SK-N-SH (cell line): ENCODE results near the gene AK3. TPM values are rescaled to one million over a fixed set of nuclear protein-coding genes. Genes with fewer than 3 reads are reported as not detected.

ENCODE experiments used
- CTCF ChIA-PET: fragments of 300-600, 350-600 bp; formaldehyde crosslinking; extraction: SDS; loops from one replicate; lab custom pipeline; 2021; lab: Yijun Ruan, JAX
- POLR2A ChIA-PET: fragments of 350-600 bp; sonication (Branson Sonifier 250); formaldehyde crosslinking; extraction: SDS; loops from one replicate; lab custom pipeline; 2020; ENCODE audit warnings: antibody characterized with exemption, inconsistent platforms; lab: Yijun Ruan, JAX
- DNase-seq: peaks from one replicate; pipeline ENCODE4 v3.0.0; 2012
- H2AFZ ChIP-seq: fragments of 200-600 bp; sonication (generic); 2 replicates; pipeline ENCODE4 v1.8.1; 2016; ENCODE audit warnings: antibody characterized with exemption, mild to moderate bottlenecking, low read depth
- H3F3A ChIP-seq: fragments of 200-600 bp; sonication (generic); replicated peaks from 2 replicates; pipeline ENCODE3; 2016; ENCODE audit warnings: antibody characterized with exemption, mild to moderate bottlenecking; ENCODE audit not compliant: insufficient read depth
- H3K27ac ChIP-seq, 2 experiments: fragments of 200-500 bp in 1 of 2; fragments of 200-600 bp in 1 of 2; sonication (Bioruptor generic) in 1 of 2; sonication (generic), shearing (Covaris generic) in 1 of 2; 2 replicates each; pipeline versions ENCODE4 v1.5.1 to v1.6.1; 2014 to 2016; ENCODE audit warnings: low read depth in 2 of 2, inconsistent platforms in 1 of 2, low read length in 1 of 2, mild to moderate bottlenecking in 1 of 2, mixed read lengths in 1 of 2
- H3K27me3 ChIP-seq: fragments of 200-600 bp; sonication (generic), shearing (Covaris generic); 2 replicates; pipeline ENCODE4 v1.6.1; 2016; ENCODE audit warnings: mixed run types; ENCODE audit not compliant: insufficient read depth
- H3K36me3 ChIP-seq, 2 experiments: fragments of 200-500 bp in 1 of 2; fragments of 200-600 bp in 1 of 2; sonication (Bioruptor generic) in 1 of 2; sonication (generic) in 1 of 2; replicated peaks in 1 of 2; 2 replicates each; pipeline versions ENCODE3 to v1.5.1; 2014 to 2016; ENCODE audit warnings: low read length in 1 of 2, mild to moderate bottlenecking in 1 of 2; ENCODE audit not compliant: insufficient read depth in 2 of 2, control insufficient read depth in 1 of 2
- H3K4me1 ChIP-seq, 2 experiments: fragments of 200-500 bp in 1 of 2; fragments of 200-600 bp in 1 of 2; sonication (Bioruptor generic) in 1 of 2; sonication (generic), shearing (Covaris generic) in 1 of 2; 2 replicates each; pipeline versions ENCODE4 v1.5.1 to v1.6.1; 2014 to 2016; ENCODE audit warnings: low read depth in 1 of 2, low read length in 1 of 2, mixed run types in 1 of 2; ENCODE audit not compliant: insufficient read depth in 2 of 2, control insufficient read depth in 1 of 2
- H3K4me2 ChIP-seq: fragments of 200-600 bp; sonication (generic), shearing (Covaris generic); 2 replicates; pipeline ENCODE4 v1.6.1; 2017; ENCODE audit warnings: mixed run types
- H3K4me3 ChIP-seq, 2 experiments: fragments of 200-500 bp in 1 of 2; fragments of 200-600 bp in 1 of 2; sonication (Bioruptor generic) in 1 of 2; sonication (generic), shearing (Covaris generic) in 1 of 2; 2 replicates each; pipeline versions ENCODE4 v1.5.1 to v1.8.1; 2014 to 2016; ENCODE audit warnings: low read depth in 2 of 2, inconsistent platforms in 1 of 2, low read length in 1 of 2, mild to moderate bottlenecking in 1 of 2, mixed read lengths in 1 of 2, moderate library complexity in 1 of 2
- H3K79me2 ChIP-seq: fragments of 200-600 bp; sonication (generic); 2 replicates; pipeline ENCODE4 v1.8.1; 2017; ENCODE audit warnings: mild to moderate bottlenecking; ENCODE audit not compliant: insufficient read depth
- H3K9ac ChIP-seq: fragments of 200-600 bp; sonication (generic); 2 replicates; pipeline ENCODE4 v1.6.1; 2017; ENCODE audit warnings: mixed run types
- H3K9me2 ChIP-seq: fragments of 200-600 bp; sonication (generic); 2 replicates; pipeline ENCODE4 v1.6.1; 2017; ENCODE audit warnings: mixed run types
- H3K9me3 ChIP-seq: fragments of 200-600 bp; sonication (generic); 2 replicates; pipeline ENCODE4 v1.6.1; 2017; ENCODE audit warnings: mixed run types, mild to moderate bottlenecking, moderate library complexity
- H4K20me1 ChIP-seq: fragments of 200-600 bp; sonication (generic); 2 replicates; pipeline ENCODE4 v1.6.1; 2017; ENCODE audit warnings: mild to moderate bottlenecking, mixed run types; ENCODE audit not compliant: insufficient read depth
- ELF1 ChIP-seq: IDR thresholded peaks from 2 replicates; pipeline ENCODE4 v1.4.0; 2012
- EZH2phosphoT487 ChIP-seq: fragments of 200-600 bp; sonication (generic); IDR thresholded peaks from 2 replicates; pipeline ENCODE4 v1.6.1; 2017; ENCODE audit warnings: low read depth, mixed run types, mild to moderate bottlenecking, antibody characterized with exemption, moderate library complexity, borderline replicate concordance
- GABPA ChIP-seq: IDR thresholded peaks from 2 replicates; pipeline ENCODE4 v1.4.0; 2012; ENCODE audit warnings: low read depth, mild to moderate bottlenecking
- GATA2 ChIP-seq: sonication (generic); formaldehyde crosslinking; IDR thresholded peaks from 2 replicates; pipeline ENCODE4 v1.5.0; 2020; ENCODE audit warnings: mild to moderate bottlenecking, missing genetic modification reagents
- IRF3 ChIP-seq: fragments of 150-350 bp; IDR thresholded peaks from 2 replicates; pipeline ENCODE4 v1.6.1; 2016; ENCODE audit warnings: mild to moderate bottlenecking, low read depth, low read length
- JUND ChIP-seq: IDR thresholded peaks from 2 replicates; pipeline ENCODE4 v1.4.0; 2012
- NRF1 ChIP-seq: IDR thresholded peaks from 2 replicates; pipeline ENCODE4 v1.6.1; 2012; ENCODE audit warnings: low read depth, mild to moderate bottlenecking, low read length
- POLR2AphosphoS5 ChIP-seq: IDR thresholded peaks from 2 replicates; pipeline ENCODE4 v1.6.1; 2012; ENCODE audit warnings: low read depth, low read length
- RAD21 ChIP-seq: IDR thresholded peaks from 2 replicates; pipeline ENCODE4 v1.6.1; 2012; ENCODE audit warnings: mild to moderate bottlenecking, low read length
- RCOR1 ChIP-seq: fragments of 150-350 bp; IDR thresholded peaks from 2 replicates; pipeline ENCODE4 v1.6.1; 2017; ENCODE audit warnings: antibody characterized with exemption, low read length
- RXRA ChIP-seq: IDR thresholded peaks from 2 replicates; pipeline ENCODE4 v1.4.0; 2012; ENCODE audit warnings: low read depth, mild to moderate bottlenecking, borderline replicate concordance
- TEAD4 ChIP-seq: IDR thresholded peaks from 2 replicates; pipeline ENCODE4 v1.4.0; 2012; ENCODE audit warnings: mild to moderate bottlenecking, borderline replicate concordance; ENCODE audit not compliant: insufficient read depth
- YY1 ChIP-seq: IDR thresholded peaks from 2 replicates; pipeline ENCODE4 v1.4.0; 2012; ENCODE audit warnings: low read depth, mild to moderate bottlenecking
- WGBS: methylation state at CpG from one replicate; pipeline ENCODE4 v1.1.6; 2017; ENCODE audit warnings: low lambda C conversion rate; 5-methylcytosine and 5-hydroxymethylcytosine counted together
- polyA plus RNA-seq, 3 experiments: library from polyadenylated mRNA; depleted of rRNA; stranded (reverse); fragments of >200 nt; gene quantifications; 2 replicates each; pipeline ENCODE4 v1.2.3, GENCODE V29; 2012
- TF ChIP-seq, protein P1 (sequence below): IDR thresholded peaks from 2 replicates; pipeline ENCODE4 v1.6.1; 2012; ENCODE audit warnings: mild to moderate bottlenecking, low read depth, low read length, moderate library complexity
- TF ChIP-seq, protein P2 (sequence below): fragments of 150-350 bp; IDR thresholded peaks from 2 replicates; pipeline ENCODE4 v1.6.1; 2017; ENCODE audit warnings: antibody characterized with exemption, low read length, low read depth, borderline replicate concordance
- TF ChIP-seq, protein P3 (sequence below): fragments of 200-600 bp; sonication (generic); IDR thresholded peaks from 2 replicates; pipeline ENCODE4 v1.6.1; 2017; ENCODE audit warnings: antibody characterized with exemption, mild to moderate bottlenecking, moderate library complexity
- TF ChIP-seq, protein P4 (sequence below): IDR thresholded peaks from 2 replicates; pipeline ENCODE4 v1.4.0; 2012; ENCODE audit warnings: low read depth, borderline replicate concordance

AK3 gene
- polyA plus RNA-seq, 1 of the 3 experiments (the other 2 are of a cell fraction) = 20.6 TPM

- H3K4me3 ChIP-seq = no peak overlapping the region
- no peaks in the 10 kb centered on the region for H4K20me1 ChIP-seq
- no peak overlapping the region for H2AFZ ChIP-seq
- H3K27me3 ChIP-seq = no peaks in the 10 kb centered on the region
- peaks cover 30 to 34% of the 10 kb centered on the region in 2 experiments for H3K36me3 ChIP-seq
- no peak for TF ChIP-seq GABPA
- TF ChIP-seq, protein P1, sequence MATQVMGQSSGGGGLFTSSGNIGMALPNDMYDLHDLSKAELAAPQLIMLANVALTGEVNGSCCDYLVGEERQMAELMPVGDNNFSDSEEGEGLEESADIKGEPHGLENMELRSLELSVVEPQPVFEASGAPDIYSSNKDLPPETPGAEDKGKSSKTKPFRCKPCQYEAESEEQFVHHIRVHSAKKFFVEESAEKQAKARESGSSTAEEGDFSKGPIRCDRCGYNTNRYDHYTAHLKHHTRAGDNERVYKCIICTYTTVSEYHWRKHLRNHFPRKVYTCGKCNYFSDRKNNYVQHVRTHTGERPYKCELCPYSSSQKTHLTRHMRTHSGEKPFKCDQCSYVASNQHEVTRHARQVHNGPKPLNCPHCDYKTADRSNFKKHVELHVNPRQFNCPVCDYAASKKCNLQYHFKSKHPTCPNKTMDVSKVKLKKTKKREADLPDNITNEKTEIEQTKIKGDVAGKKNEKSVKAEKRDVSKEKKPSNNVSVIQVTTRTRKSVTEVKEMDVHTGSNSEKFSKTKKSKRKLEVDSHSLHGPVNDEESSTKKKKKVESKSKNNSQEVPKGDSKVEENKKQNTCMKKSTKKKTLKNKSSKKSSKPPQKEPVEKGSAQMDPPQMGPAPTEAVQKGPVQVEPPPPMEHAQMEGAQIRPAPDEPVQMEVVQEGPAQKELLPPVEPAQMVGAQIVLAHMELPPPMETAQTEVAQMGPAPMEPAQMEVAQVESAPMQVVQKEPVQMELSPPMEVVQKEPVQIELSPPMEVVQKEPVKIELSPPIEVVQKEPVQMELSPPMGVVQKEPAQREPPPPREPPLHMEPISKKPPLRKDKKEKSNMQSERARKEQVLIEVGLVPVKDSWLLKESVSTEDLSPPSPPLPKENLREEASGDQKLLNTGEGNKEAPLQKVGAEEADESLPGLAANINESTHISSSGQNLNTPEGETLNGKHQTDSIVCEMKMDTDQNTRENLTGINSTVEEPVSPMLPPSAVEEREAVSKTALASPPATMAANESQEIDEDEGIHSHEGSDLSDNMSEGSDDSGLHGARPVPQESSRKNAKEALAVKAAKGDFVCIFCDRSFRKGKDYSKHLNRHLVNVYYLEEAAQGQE = no peak
- TF ChIP-seq IRF3 = no peak
- no peak for TF ChIP-seq EZH2phosphoT487
- TF ChIP-seq RCOR1 = no peak
- no peak for TF ChIP-seq GATA2 (CRISPR knock-in tag)
- no peak for TF ChIP-seq ELF1
- no peak for TF ChIP-seq NRF1
- TF ChIP-seq POLR2AphosphoS5 = no peak
- TF ChIP-seq RXRA = no peak
- TF ChIP-seq, protein P2, sequence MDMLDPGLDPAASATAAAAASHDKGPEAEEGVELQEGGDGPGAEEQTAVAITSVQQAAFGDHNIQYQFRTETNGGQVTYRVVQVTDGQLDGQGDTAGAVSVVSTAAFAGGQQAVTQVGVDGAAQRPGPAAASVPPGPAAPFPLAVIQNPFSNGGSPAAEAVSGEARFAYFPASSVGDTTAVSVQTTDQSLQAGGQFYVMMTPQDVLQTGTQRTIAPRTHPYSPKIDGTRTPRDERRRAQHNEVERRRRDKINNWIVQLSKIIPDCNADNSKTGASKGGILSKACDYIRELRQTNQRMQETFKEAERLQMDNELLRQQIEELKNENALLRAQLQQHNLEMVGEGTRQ = no peak
- TF ChIP-seq JUND = no peak
- DNase-seq = no peak
- H3K4me1 ChIP-seq = no peaks in the 10 kb centered on the region
- 100% methylated on average over 4 of the region's 4 CpGs for WGBS
- CTCF ChIA-PET = no interaction called here
- H3K79me2 ChIP-seq = peaks cover 11% of the 10 kb centered on the region; the same call in 1 of the 2 replicates
- H3K9me3 ChIP-seq = no peaks in the 10 kb centered on the region
- H3K27ac ChIP-seq = no peak overlapping the region
- no peak overlapping the region for H3K4me2 ChIP-seq
- no peaks in the 10 kb centered on the region for H3F3A ChIP-seq
- H3K9ac ChIP-seq = no peak overlapping the region
- H3K9me2 ChIP-seq = no peaks in the 10 kb centered on the region
- POLR2A ChIA-PET = no interaction called here
Measured at GRCh38 chr9:4721736-4722135, 19.3 kb downstream of the AK3 start.

- Histone ChIP-seq H4K20me1 (no peaks in the 10 kb centered on the region), H3K27me3 (no peaks in the 10 kb centered on the region), H3K4me3 (no peak overlapping the region), H3F3A (no peaks in the 10 kb centered on the region), H2AFZ (no peak overlapping the region), H3K9ac (no peak overlapping the region), H3K79me2 (peaks cover 4% of the 10 kb centered on the region; the same call in 1 of the 2 replicates), H3K9me3 (no peaks in the 10 kb centered on the region), H3K9me2 (no peaks in the 10 kb centered on the region), H3K4me1 (no peaks in the 10 kb centered on the region), H3K36me3 (peaks cover 30 to 46% of the 10 kb centered on the region in 2 experiments), H3K27ac (no peak overlapping the region), H3K4me2 (no peak overlapping the region)
- CTCF ChIA-PET = interaction anchor here (0.8 kb wide), 1 partner anchor 12 kb away, joined by 3 read pairs; no protein-coding TSS in a partner anchor
- WGBS = 91% methylated on average over 6 of the region's 6 CpGs
- POLR2A ChIA-PET = no interaction called here
- no peak for DNase-seq
- TF ChIP-seq RAD21 (no peak), NRF1 (no peak), TEAD4 (no peak), RCOR1 (no peak), POLR2AphosphoS5 (no peak), YY1 (no peak)
- TF ChIP-seq, protein P3, sequence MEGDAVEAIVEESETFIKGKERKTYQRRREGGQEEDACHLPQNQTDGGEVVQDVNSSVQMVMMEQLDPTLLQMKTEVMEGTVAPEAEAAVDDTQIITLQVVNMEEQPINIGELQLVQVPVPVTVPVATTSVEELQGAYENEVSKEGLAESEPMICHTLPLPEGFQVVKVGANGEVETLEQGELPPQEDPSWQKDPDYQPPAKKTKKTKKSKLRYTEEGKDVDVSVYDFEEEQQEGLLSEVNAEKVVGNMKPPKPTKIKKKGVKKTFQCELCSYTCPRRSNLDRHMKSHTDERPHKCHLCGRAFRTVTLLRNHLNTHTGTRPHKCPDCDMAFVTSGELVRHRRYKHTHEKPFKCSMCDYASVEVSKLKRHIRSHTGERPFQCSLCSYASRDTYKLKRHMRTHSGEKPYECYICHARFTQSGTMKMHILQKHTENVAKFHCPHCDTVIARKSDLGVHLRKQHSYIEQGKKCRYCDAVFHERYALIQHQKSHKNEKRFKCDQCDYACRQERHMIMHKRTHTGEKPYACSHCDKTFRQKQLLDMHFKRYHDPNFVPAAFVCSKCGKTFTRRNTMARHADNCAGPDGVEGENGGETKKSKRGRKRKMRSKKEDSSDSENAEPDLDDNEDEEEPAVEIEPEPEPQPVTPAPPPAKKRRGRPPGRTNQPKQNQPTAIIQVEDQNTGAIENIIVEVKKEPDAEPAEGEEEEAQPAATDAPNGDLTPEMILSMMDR = no peak
- TF ChIP-seq, protein P4, sequence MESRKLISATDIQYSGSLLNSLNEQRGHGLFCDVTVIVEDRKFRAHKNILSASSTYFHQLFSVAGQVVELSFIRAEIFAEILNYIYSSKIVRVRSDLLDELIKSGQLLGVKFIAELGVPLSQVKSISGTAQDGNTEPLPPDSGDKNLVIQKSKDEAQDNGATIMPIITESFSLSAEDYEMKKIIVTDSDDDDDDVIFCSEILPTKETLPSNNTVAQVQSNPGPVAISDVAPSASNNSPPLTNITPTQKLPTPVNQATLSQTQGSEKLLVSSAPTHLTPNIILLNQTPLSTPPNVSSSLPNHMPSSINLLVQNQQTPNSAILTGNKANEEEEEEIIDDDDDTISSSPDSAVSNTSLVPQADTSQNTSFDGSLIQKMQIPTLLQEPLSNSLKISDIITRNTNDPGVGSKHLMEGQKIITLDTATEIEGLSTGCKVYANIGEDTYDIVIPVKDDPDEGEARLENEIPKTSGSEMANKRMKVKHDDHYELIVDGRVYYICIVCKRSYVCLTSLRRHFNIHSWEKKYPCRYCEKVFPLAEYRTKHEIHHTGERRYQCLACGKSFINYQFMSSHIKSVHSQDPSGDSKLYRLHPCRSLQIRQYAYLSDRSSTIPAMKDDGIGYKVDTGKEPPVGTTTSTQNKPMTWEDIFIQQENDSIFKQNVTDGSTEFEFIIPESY = no peak
Measured at GRCh38 chr9:4718911-4719310, 22.1 kb downstream of the AK3 start.
